ENCODE data around the gene CLCNKB. TPM values are rescaled to one million over a fixed set of nuclear protein-coding genes. Genes with fewer than 3 reads are reported as not detected.
"Not testable (repeated sequence)": the region's sequence is repeated elsewhere in the genome, so short reads cannot be mapped to it uniquely, and the experiment has no call there.

CLCNKB gene
- total RNA-seq, 1 donor from 2014 or later: 0.59 TPM

DNA sequence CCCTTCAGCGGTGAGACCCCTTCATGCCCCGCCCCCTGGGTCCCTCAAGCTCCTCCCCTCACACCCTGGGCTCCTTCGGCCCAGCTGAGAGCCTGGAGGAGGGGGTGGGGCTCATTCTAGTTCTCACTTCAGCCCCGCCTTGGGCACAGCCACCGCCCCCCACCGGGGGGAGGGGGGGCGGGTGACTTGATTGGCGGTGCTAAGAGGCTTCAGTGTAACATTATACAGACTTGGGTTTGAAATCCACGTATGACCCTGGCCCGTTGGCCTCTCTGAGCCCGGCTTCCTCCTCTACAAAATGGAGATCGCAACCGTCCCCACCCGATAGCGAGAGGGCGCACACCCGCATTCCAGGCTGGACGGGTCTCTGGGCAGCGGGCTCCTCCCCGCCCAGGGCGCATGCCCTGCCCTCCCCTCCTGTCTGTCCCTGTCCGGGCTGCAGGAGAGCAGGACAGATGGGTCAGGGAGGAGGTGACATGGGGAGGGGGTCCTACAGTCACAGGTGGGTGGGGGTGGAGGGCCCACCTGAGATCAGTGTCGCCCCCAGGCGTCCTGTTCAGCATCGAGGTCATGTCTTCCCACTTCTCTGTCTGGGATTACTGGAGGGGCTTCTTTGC is 5.1 kb downstream of the CLCNKB start:
- DNase-seq (ENCODE audit: low spot score): peak; percentile 70
- Mint-ChIP-seq H3K9me3 (ENCODE audit: unreplicated experiment) (no peaks in the 10 kb centered on the region), H3K36me3 (ENCODE audit: low read depth, unreplicated experiment) (no peaks in the 10 kb centered on the region), H3K27me3 (ENCODE audit: unreplicated experiment) (peaks cover 8% of the 10 kb centered on the region), H3K4me1 (ENCODE audit: unreplicated experiment) (no peaks in the 10 kb centered on the region), H3K4me3 (ENCODE audit: unreplicated experiment) (no peak overlapping the region), H3K27ac (ENCODE audit: unreplicated experiment) (no peak overlapping the region)
- TF ChIP-seq, protein P1, sequence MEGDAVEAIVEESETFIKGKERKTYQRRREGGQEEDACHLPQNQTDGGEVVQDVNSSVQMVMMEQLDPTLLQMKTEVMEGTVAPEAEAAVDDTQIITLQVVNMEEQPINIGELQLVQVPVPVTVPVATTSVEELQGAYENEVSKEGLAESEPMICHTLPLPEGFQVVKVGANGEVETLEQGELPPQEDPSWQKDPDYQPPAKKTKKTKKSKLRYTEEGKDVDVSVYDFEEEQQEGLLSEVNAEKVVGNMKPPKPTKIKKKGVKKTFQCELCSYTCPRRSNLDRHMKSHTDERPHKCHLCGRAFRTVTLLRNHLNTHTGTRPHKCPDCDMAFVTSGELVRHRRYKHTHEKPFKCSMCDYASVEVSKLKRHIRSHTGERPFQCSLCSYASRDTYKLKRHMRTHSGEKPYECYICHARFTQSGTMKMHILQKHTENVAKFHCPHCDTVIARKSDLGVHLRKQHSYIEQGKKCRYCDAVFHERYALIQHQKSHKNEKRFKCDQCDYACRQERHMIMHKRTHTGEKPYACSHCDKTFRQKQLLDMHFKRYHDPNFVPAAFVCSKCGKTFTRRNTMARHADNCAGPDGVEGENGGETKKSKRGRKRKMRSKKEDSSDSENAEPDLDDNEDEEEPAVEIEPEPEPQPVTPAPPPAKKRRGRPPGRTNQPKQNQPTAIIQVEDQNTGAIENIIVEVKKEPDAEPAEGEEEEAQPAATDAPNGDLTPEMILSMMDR (IDR thresholded peaks at IDR 0.05; ENCODE audit: unreplicated experiment): no peak

DNA sequence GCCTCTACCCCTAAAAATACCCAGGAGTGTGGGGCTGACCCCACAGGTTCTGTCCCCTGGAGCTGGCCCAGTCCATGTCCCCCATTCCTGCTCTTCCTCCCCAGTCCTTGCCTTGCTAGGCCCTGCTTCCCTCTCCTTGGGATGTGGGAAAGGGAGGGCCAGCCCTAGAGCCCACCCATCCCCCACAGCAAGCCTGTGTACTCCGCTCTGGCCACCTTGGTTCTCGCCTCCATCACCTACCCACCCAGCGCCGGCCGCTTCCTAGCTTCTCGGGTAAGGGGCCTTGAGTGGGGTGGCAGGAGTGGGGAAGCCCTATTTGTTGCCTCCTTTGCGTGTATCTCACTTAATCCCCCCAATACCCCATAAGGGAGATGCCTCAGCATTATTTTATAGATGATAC is 6.7 kb downstream of the CLCNKB start:
- peaks cover 10% of the 10 kb centered on the region for H3K27me3 Mint-ChIP-seq (ENCODE audit: unreplicated experiment)
- no peaks in the 10 kb centered on the region for H3K4me1 Mint-ChIP-seq (ENCODE audit: unreplicated experiment)
- TF ChIP-seq, protein P1 (IDR thresholded peaks at IDR 0.05; ENCODE audit: unreplicated experiment): no peak
- H3K27ac Mint-ChIP-seq (ENCODE audit: unreplicated experiment): no peak overlapping the region
- H3K9me3 Mint-ChIP-seq (ENCODE audit: unreplicated experiment): no peaks in the 10 kb centered on the region
- DNase-seq (ENCODE audit: low spot score): no peak
- no peaks in the 10 kb centered on the region for H3K36me3 Mint-ChIP-seq (ENCODE audit: low read depth, unreplicated experiment)
- no peak overlapping the region for H3K4me3 Mint-ChIP-seq (ENCODE audit: unreplicated experiment)

DNA sequence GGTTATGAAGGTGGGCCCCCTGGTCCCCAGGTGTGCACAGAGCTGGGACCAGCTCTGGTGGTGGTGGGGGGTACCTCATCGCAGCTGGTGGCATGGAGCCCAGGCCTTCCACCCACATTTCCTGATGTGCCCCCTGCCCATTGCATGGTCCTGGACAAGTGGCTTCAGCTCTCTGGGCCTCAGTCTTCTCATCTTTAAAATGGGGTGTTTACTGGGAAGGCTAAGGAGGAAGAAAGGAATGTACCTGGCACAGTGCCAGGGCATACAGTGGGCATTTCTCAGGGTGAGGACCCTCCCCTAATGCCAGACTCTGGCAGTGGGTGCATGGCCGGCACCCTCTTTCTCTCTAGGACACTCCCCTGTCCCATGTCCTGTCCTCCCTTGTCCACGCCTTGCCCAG is 7.5 kb downstream of the CLCNKB start:
- no peak for DNase-seq (ENCODE audit: low spot score)
- Mint-ChIP-seq H3K9me3 (ENCODE audit: unreplicated experiment) (no peaks in the 10 kb centered on the region), H3K27me3 (ENCODE audit: unreplicated experiment) (peaks cover 10% of the 10 kb centered on the region), H3K4me3 (ENCODE audit: unreplicated experiment) (no peak overlapping the region), H3K27ac (ENCODE audit: unreplicated experiment) (no peak overlapping the region), H3K4me1 (ENCODE audit: unreplicated experiment) (no peaks in the 10 kb centered on the region), H3K36me3 (ENCODE audit: low read depth, unreplicated experiment) (no peaks in the 10 kb centered on the region)
- TF ChIP-seq, protein P1 (IDR thresholded peaks at IDR 0.05; ENCODE audit: unreplicated experiment): no peak

DNA sequence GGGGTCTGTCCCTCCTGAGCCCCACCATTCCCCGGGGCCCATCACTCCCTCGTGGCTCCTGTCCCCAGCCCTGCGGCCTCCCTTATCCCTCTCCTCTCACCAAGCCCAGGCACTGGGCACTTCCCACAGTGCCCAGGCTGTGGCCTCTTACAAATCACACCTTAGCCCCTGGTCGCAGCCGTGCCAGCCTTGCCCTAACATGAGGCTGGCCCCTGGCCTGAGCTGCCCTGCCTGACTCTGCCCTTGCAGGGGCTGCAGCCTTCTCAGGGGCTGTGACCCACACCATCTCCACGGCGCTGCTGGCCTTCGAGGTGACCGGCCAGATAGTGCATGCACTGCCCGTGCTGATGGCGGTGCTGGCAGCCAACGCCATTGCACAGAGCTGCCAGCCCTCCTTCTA is 8.4 kb downstream of the CLCNKB start:
- H3K4me1 Mint-ChIP-seq (ENCODE audit: unreplicated experiment): not testable (repeated sequence)

DNA sequence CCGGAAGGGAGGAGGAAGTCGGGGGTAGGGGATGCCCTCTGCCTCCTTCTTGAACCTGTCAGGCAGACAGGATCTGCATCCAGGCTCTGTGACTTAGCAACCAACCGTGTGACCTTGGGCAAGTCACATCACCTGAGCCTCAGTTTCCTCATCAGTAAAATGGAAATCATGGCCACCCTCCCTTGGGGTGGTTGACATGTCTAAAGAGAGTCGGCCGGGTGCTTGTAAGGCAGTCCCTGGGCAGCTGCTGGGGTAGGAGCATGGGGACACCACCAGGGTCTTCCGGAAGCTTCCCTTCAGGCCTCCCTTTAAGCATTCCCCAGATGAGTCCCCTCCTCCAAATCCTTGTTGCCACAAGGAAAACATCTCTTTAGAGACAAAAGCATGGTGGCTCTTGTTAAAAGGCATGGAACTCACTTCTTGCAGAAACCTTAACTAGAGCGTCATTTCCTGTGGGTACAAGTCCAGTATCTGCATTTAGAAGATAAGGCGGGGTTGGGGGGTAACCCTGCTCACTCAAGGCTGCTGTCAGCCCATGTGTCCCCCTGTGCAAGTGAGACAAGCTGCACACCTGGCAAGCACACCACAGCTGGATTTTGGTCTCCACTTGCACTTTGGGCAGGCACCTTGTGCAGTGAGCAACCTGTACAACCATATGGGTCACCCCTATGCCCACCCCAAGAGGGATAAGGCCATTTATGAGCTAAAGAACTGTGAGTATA is 10.4 kb downstream of the CLCNKB start:
- Mint-ChIP-seq H3K27ac (ENCODE audit: unreplicated experiment) (no peak overlapping the region), H3K27me3 (ENCODE audit: unreplicated experiment) (peaks cover 9% of the 10 kb centered on the region), H3K4me1 (ENCODE audit: unreplicated experiment) (no peaks in the 10 kb centered on the region), H3K36me3 (ENCODE audit: low read depth, unreplicated experiment) (no peaks in the 10 kb centered on the region), H3K4me3 (ENCODE audit: unreplicated experiment) (no peak overlapping the region), H3K9me3 (ENCODE audit: unreplicated experiment) (no peaks in the 10 kb centered on the region)
- TF ChIP-seq, protein P1 (IDR thresholded peaks at IDR 0.05; ENCODE audit: unreplicated experiment): no peak
- no peak for DNase-seq (ENCODE audit: low spot score)

More for the DNA sequence above, 8.4 kb downstream of the CLCNKB start:
- H3K27me3 Mint-ChIP-seq (ENCODE audit: unreplicated experiment); H3K9me3 Mint-ChIP-seq (ENCODE audit: unreplicated experiment); H3K4me3 Mint-ChIP-seq (ENCODE audit: unreplicated experiment); H3K27ac Mint-ChIP-seq (ENCODE audit: unreplicated experiment); DNase-seq (ENCODE audit: low spot score); H3K36me3 Mint-ChIP-seq (ENCODE audit: low read depth, unreplicated experiment): not testable (repeated sequence)

All from endothelial cell (in vitro differentiated cells).